ENCODE results near the gene NRF1. TPM values are rescaled to one million over a fixed set of nuclear protein-coding genes. Genes with fewer than 3 reads are reported as not detected.

NRF1 gene
- total and polyA plus RNA-seq, 10 donors: 6.7 to 27.9 (median 20.9) TPM

DNA sequence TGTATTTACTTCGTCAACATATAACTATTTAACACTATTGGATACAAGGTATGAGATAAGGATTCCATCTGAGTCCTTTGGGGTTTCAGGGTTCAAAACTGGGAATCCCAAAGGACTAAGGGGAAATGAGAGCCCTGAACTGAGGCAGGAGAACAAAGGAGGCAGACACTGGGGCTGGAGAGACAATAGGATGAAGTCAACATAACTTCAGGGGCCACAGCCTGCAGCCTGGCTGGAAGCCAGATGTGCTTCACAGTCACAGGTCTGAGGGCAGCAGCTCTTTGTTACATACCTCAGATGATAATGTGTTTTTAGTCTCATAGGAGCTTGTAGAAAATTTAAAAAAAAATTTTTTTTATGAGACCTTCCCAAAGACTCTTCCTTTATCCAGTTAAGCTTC, 73.3 kb downstream of the NRF1 start:
- DNase-seq: no peak
- Histone ChIP-seq H3K9me3 (no peaks in the 10 kb centered on the region), H3K27ac (no peak overlapping the region), H3K36me3 (peaks cover 0 to 46% (median 5%) of the 10 kb centered on the region in 6 donors), H3K27me3 (replicated peaks in 1 of 7) (no peaks in the 10 kb centered on the region), H3K4me3 (no peak overlapping the region), H3K4me1 (no peaks in the 10 kb centered on the region)
- TF ChIP-seq POLR2A (IDR thresholded peaks at IDR 0.05): no peak
- TF ChIP-seq POLR2AphosphoS5 (IDR thresholded peaks at IDR 0.05): no peak
- TF ChIP-seq, protein P1, sequence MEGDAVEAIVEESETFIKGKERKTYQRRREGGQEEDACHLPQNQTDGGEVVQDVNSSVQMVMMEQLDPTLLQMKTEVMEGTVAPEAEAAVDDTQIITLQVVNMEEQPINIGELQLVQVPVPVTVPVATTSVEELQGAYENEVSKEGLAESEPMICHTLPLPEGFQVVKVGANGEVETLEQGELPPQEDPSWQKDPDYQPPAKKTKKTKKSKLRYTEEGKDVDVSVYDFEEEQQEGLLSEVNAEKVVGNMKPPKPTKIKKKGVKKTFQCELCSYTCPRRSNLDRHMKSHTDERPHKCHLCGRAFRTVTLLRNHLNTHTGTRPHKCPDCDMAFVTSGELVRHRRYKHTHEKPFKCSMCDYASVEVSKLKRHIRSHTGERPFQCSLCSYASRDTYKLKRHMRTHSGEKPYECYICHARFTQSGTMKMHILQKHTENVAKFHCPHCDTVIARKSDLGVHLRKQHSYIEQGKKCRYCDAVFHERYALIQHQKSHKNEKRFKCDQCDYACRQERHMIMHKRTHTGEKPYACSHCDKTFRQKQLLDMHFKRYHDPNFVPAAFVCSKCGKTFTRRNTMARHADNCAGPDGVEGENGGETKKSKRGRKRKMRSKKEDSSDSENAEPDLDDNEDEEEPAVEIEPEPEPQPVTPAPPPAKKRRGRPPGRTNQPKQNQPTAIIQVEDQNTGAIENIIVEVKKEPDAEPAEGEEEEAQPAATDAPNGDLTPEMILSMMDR (IDR thresholded peaks at IDR 0.05 in 8 of 11, conservative IDR thresholded peaks at IDR 0.05 in 3 of 11): no peak
- WGBS, 5 donors: 89 to 100% (median 94%) methylated on average over 1 of the region's 1 CpG
- intact Hi-C loops (cut with DNase I; ENCODE audit: low total_unique reads): no loop called here

DNA sequence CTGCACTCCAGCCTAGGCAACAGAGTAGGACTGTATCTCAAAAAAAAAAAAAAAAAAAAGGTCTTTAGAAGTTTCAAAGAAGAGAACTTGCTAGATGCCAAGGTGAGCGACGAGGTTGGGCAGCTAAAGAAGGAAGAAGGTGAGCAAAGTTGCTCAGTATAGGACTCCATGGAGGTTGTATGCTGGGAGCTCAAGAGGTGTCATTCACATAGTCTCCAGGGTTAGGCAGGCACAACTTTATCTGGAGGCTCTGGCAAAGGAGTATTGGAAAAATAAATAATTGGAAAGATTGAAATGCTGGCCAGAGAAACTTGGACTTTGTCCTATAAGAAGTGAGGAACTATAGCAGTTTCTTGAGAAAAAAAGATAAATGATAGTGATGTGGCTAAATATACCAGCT, 74.5 kb downstream of the NRF1 start:
- 91 to 100% (median 97%) methylated on average over 2 of the region's 2 CpGs for WGBS, 5 donors
- Histone ChIP-seq H3K27ac (no peak overlapping the region), H3K27me3 (replicated peaks in 1 of 7) (no peaks in the 10 kb centered on the region), H3K9me3 (no peaks in the 10 kb centered on the region), H3K4me3 (no peak overlapping the region), H3K4me1 (no peaks in the 10 kb centered on the region), H3K36me3 (peaks cover 0 to 46% (median 16%) of the 10 kb centered on the region in 6 donors)
- intact Hi-C loops (cut with DNase I; ENCODE audit: low total_unique reads): no loop called here
- TF ChIP-seq POLR2AphosphoS5 (IDR thresholded peaks at IDR 0.05) (no peak), POLR2A (IDR thresholded peaks at IDR 0.05) (no peak)
- TF ChIP-seq, protein P1 (IDR thresholded peaks at IDR 0.05 in 8 of 11, conservative IDR thresholded peaks at IDR 0.05 in 3 of 11): no peak
- DNase-seq: no peak

DNA sequence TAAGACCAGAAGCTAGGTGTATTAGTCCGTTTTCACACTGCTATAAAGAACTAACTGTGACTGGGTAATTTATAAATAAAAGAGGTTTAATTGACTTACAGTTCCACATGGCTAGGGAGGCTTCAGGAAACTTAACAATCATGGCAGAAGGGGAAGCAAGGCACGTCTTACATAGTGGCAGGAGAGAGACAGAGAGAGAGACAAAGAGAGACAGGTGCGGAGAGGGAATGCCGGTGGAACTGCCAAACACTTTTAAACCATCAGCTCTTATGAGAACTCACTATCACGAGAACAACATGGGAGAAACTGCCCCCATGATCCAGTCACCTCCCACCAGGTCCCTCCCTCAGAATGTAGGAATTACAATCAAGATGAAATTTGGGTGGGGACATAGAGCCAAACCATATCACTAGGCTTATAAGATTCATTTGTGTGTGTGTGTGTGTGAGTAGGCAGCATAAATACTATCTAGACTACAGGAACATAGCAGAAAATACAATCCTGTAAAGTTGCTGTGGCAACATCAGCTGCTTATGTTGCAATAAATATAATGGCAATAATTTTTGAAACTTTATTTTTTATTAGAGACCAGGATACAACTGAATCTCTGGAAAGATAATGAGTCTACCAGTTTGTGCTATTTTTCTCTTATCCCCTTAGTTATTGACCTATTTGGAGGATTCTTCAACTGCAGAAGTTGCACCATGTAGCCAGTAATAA, 77.1 kb downstream of the NRF1 start:
- DNase-seq: no peak
- TF ChIP-seq POLR2AphosphoS5 (IDR thresholded peaks at IDR 0.05): no peak
- TF ChIP-seq, protein P1 (IDR thresholded peaks at IDR 0.05 in 8 of 11, conservative IDR thresholded peaks at IDR 0.05 in 3 of 11): no peak
- H3K27ac ChIP-seq: no peak overlapping the region

DNA sequence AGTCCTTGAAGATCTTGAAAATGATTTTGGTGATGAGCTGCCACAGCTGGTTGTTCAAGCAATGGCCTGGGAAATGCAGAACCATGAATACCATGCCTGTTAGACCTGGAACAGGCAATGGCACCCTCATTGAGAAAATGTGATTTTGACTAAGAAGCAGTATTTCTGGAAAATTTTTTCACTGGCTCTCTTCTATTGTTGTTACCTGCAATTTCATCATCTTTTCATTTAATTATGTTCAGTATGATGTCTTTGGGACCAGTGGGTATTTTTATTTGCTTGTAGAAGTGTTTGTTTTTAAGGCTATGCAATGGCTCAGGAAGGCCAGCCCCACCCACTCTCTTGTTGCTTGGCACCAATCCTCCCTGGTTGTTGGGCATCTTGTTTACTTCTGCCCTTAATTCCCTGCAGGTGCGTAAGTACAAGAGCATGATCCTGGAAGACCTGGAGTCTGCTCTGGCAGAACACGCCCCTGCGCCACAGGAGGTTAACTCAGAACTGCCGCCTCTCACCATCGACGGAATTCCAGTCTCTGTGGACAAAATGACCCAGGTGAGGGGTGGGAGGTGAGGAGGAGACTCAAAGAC, 78.6 kb downstream of the NRF1 start:
- peaks cover 0 to 67% (median 47%) of the 10 kb centered on the region in 6 donors for H3K36me3 ChIP-seq
- no peak for DNase-seq
- intact Hi-C loops (cut with DNase I; ENCODE audit: low total_unique reads): no loop called here
- no peaks in the 10 kb centered on the region for H3K9me3 ChIP-seq
- no peak overlapping the region for H3K27ac ChIP-seq
- H3K27me3 ChIP-seq (replicated peaks in 1 of 7): no peaks in the 10 kb centered on the region
- 96 to 99% (median 96%) methylated on average over 6 of the region's 6 CpGs for WGBS, 5 donors
- H3K4me3 ChIP-seq: no peak overlapping the region
- TF ChIP-seq POLR2AphosphoS5 (IDR thresholded peaks at IDR 0.05) (no peak), POLR2A (IDR thresholded peaks at IDR 0.05) (no peak)
- H3K4me1 ChIP-seq: no peaks in the 10 kb centered on the region

More for the DNA sequence above, 77.1 kb downstream of the NRF1 start:
- H3K27me3 ChIP-seq (replicated peaks in 1 of 7): no peaks in the 10 kb centered on the region
- intact Hi-C loops (cut with DNase I; ENCODE audit: low total_unique reads): no loop called here
- no peaks in the 10 kb centered on the region for H3K4me1 ChIP-seq
- H3K9me3 ChIP-seq: no peaks in the 10 kb centered on the region
- WGBS, 5 donors: 91 to 97% (median 93%) methylated on average over 5 of the region's 5 CpGs
- H3K36me3 ChIP-seq: peaks cover 0 to 63% (median 40%) of the 10 kb centered on the region in 6 donors
- no peak overlapping the region for H3K4me3 ChIP-seq
